Activated T-cell treated with anti-CD3 and anti-CD28 coated beads, Interleukin-2, amount 50 U/mL, for 72 hours (primary cell): ENCODE measurements around the gene CYB561D2. TPM values are rescaled to one million over a fixed set of nuclear protein-coding genes. Genes with fewer than 3 reads are reported as not detected.

ENCODE experiments used
- total RNA-seq, 2 donors: library from RNA; stranded (reverse); gene quantifications; one replicate each; pipeline ENCODE4 v1.2.3, GENCODE V29; 2022

CYB561D2 gene
- total RNA-seq, 2 donors from 2014 or later = 16.1 to 17.0 TPM

Other genes starting within 250 kb of the CYB561D2 start
- gene SEMA3F, start 195.5 kb upstream of the CYB561D2 start, total RNA-seq = under 1 TPM in 1 of 2 donors, not detected in 1; 0.25 TPM
- not detected for gene GNAT1, start 159.3 kb upstream of the CYB561D2 start, total RNA-seq
- not detected for gene SLC38A3, start 145.6 kb upstream of the CYB561D2 start, total RNA-seq
- 100 to 1,000 TPM; 263 to 272 TPM for gene GNAI2, start 114.7 kb upstream of the CYB561D2 start, total RNA-seq
- gene SEMA3B, start 81.7 kb upstream of the CYB561D2 start, total RNA-seq = 1 to 10 TPM; 1.9 to 3.3 TPM
- under 1 TPM in 1 of 2 donors, not detected in 1; 0.26 TPM for gene LSMEM2, start 71.8 kb upstream of the CYB561D2 start, total RNA-seq
- gene IFRD2, start 58.4 kb upstream of the CYB561D2 start, total RNA-seq = 10 to 100 TPM; 56.3 to 62.1 TPM
- gene HYAL3, start 51.5 kb upstream of the CYB561D2 start, total RNA-seq = 1 to 10 TPM; 6.7 to 7.1 TPM
- 10 to 100 TPM; 19.5 to 20.0 TPM for gene NAA80, start 51.5 kb upstream of the CYB561D2 start, total RNA-seq
- gene HYAL1, start 47.3 kb upstream of the CYB561D2 start, total RNA-seq = under 1 TPM in 1 of 2 donors, not detected in 1; 0.19 TPM
- gene HYAL2, start 28.1 kb upstream of the CYB561D2 start, total RNA-seq = 1 to 10 TPM; 4.6 to 4.8 TPM
- 10 to 100 TPM; 16.2 to 16.8 TPM for gene TUSC2, start 22.6 kb upstream of the CYB561D2 start, total RNA-seq
- 10 to 100 TPM; 51.4 to 61.6 TPM for gene RASSF1, start 10.0 kb upstream of the CYB561D2 start, total RNA-seq
- 1 to 10 TPM; 1.2 TPM for gene ZMYND10, start 5.1 kb upstream of the CYB561D2 start, total RNA-seq
- gene NPRL2, start 87 bp upstream of the CYB561D2 start, total RNA-seq = 10 to 100 TPM; 46.0 to 46.4 TPM
- gene TMEM115, start 8.7 kb downstream of the CYB561D2 start, total RNA-seq = 10 to 100 TPM; 21.5 to 22.6 TPM
- gene CACNA2D2, start 152.8 kb downstream of the CYB561D2 start, total RNA-seq = 1 to 10 TPM; 3.3 to 5.4 TPM
- gene C3orf18, start 216.9 kb downstream of the CYB561D2 start, total RNA-seq = 10 to 100 TPM; 22.7 to 32.5 TPM
- gene HEMK1, start 218.7 kb downstream of the CYB561D2 start, total RNA-seq = 10 to 100 TPM; 54.5 to 64.6 TPM